K562 (cell line): Measurements from ENCODE around the gene NFATC3. TPM values are rescaled to one million over a fixed set of nuclear protein-coding genes. Genes with fewer than 3 reads are reported as not detected.

Experiments
- BHLHE40 ChIP-seq: IDR thresholded peaks from 2 replicates; pipeline ENCODE4 v1.6.1; 2011; ENCODE audit warnings: low read length, improper control_type of control experiment
- C11orf30 ChIP-seq: fragments of 450-650 bp; IDR thresholded peaks from 2 replicates; pipeline ENCODE4 v1.6.1; 2016; ENCODE audit warnings: low read depth, mild to moderate bottlenecking
- CREB1 ChIP-seq, 2 experiments: sonication (generic) in 1 of 2; formaldehyde crosslinking in 1 of 2; IDR thresholded peaks; 2 replicates each; pipeline versions ENCODE4 v1.6.1 to v1.8.0; 2012 to 2022; ENCODE audit warnings: inconsistent platforms in 1 of 2, mild to moderate bottlenecking in 1 of 2, missing genetic modification reagents in 1 of 2, moderate library complexity in 1 of 2
- CTBP1 ChIP-seq: fragments of 450-650 bp; IDR thresholded peaks from 2 replicates; pipeline ENCODE4 v1.6.1; 2016; ENCODE audit warnings: borderline replicate concordance
- EHMT2 ChIP-seq: fragments of 450-650 bp; IDR thresholded peaks from 2 replicates; pipeline ENCODE4 v1.6.1; 2018; ENCODE audit warnings: antibody characterized with exemption
- HDAC3 ChIP-seq: fragments of 450-650 bp; IDR thresholded peaks from 2 replicates; pipeline ENCODE4 v1.6.1; 2018; ENCODE audit warnings: borderline replicate concordance, mild to moderate bottlenecking, moderate library complexity; ENCODE audit not compliant: partially characterized antibody
- HDGF ChIP-seq: fragments of 450-650 bp; IDR thresholded peaks from 2 replicates; pipeline ENCODE4 v1.6.1; 2016
- KDM2B ChIP-seq: fragments of 250-450 bp; sonication (Bioruptor Pico); IDR thresholded peaks from 2 replicates; pipeline ENCODE4 v1.8.0; 2021; ENCODE audit warnings: mild to moderate bottlenecking, moderate library complexity
- MAX ChIP-seq: sonication (generic); formaldehyde crosslinking; IDR thresholded peaks from 2 replicates; pipeline ENCODE4 v1.9.0; 2022; ENCODE audit warnings: mild to moderate bottlenecking, missing genetic modification reagents
- NR2C2 ChIP-seq, 2 experiments: fragments of 200-800 bp in 1 of 2; sonication (Bioruptor generic) in 1 of 2; sonication (generic) in 1 of 2; formaldehyde crosslinking in 1 of 2; IDR thresholded peaks; 2 replicates each; pipeline versions ENCODE4 v1.6.1 to v1.8.0; 2016 to 2022; ENCODE audit warnings: mild to moderate bottlenecking in 1 of 2, missing compliant biosample characterization in 1 of 2, missing genetic modification characterization in 1 of 2, missing genetic modification reagents in 1 of 2
- SFPQ ChIP-seq: fragments of 200-400 bp; formaldehyde crosslinking; IDR thresholded peaks from 2 replicates; pipeline ENCODE4 v1.6.1; 2017; ENCODE audit warnings: mild to moderate bottlenecking, low read depth, low read length, moderate library complexity
- SMARCE1 ChIP-seq: fragments of 450-650 bp; IDR thresholded peaks from 2 replicates; pipeline ENCODE4 v1.7.1; 2016; ENCODE audit warnings: mild to moderate bottlenecking
- SP2 ChIP-seq: IDR thresholded peaks from 2 replicates; pipeline ENCODE4 v1.6.1; 2011; ENCODE audit warnings: mild to moderate bottlenecking, low read depth, low read length, moderate library complexity; ENCODE audit not compliant: poor library complexity, severe bottlenecking; ENCODE audit errors: extremely low read depth
- THRA ChIP-seq: fragments of 450-650 bp; IDR thresholded peaks from 2 replicates; pipeline ENCODE4 v1.6.1; 2017; ENCODE audit warnings: mild to moderate bottlenecking, moderate library complexity
- YY1 ChIP-seq, 3 experiments: IDR thresholded peaks; 2 replicates each; pipeline ENCODE4 v1.6.1; 2011; ENCODE audit warnings: low read length in 2 of 3, mild to moderate bottlenecking in 2 of 3, moderate library complexity in 2 of 3, borderline replicate concordance in 1 of 3, control low read depth in 1 of 3, low read depth in 1 of 3; ENCODE audit not compliant: insufficient read depth in 3 of 3, insufficient replicate concordance in 2 of 3, control insufficient read depth in 1 of 3, insufficient read length in 1 of 3; ENCODE audit errors: extremely low read depth in 1 of 3
- ZNF316 ChIP-seq: fragments of 450-650 bp; IDR thresholded peaks from 2 replicates; pipeline ENCODE4 v1.6.1; 2016
- ZNF592 ChIP-seq: fragments of 450-650 bp; IDR thresholded peaks from 2 replicates; pipeline ENCODE4 v1.6.1; 2017; ENCODE audit warnings: antibody characterized with exemption, mild to moderate bottlenecking
- ZNF696 ChIP-seq: fragments of 250-450 bp; sonication (Bioruptor Pico); conservative IDR thresholded peaks from 2 replicates; pipeline ENCODE4 v1.4.0; 2020; ENCODE audit warnings: mild to moderate bottlenecking, moderate library complexity
- polyA plus RNA-seq, 8 experiments: library from polyadenylated mRNA; depleted of rRNA in 4 of 8; stranded (reverse) in 5 of 8; unstranded in 3 of 8; fragments of >200 nt; fragmentation: Nextera tagmentation in 2 of 8; fragmentation: Illumina TruSeq in 1 of 8; extraction: Ambion mirVana in 2 of 8; extraction: Trizol in 1 of 8; gene quantifications; 2 replicates each; pipeline versions ENCODE4 v1.2.1 to v1.2.3, GENCODE V29; 2011 to 2014; ENCODE audit warnings: inconsistent platforms in 1 of 8, missing spikeins in 1 of 8
- total RNA-seq, 7 experiments: library from RNA; depleted of rRNA in 6 of 7; stranded (reverse); fragments of >200 nt in 6 of 7; fragmentation: Illumina TruSeq in 2 of 7; extraction: Trizol in 2 of 7; gene quantifications; 2 replicates each; pipeline versions ENCODE4 v1.2.1 to v1.2.3, GENCODE V29; 2011 to 2021; ENCODE audit warnings: low replicate concordance in 1 of 7

Gene NFATC3
- total and polyA plus RNA-seq, 9 of the 15 experiments (the other 6 are each of a cell fraction or from before 2014, with no cell fraction given) = 15.7 to 98.4 (median 59.4) TPM

GRCh38 chr16:68072038-68072695 is 13.0 kb upstream of the NFATC3 start (continued):
- no peak for TF ChIP-seq CREB1 (IDR thresholded peaks at IDR 0.05)
- TF ChIP-seq CREB1 (CRISPR knock-in tag; IDR thresholded peaks at IDR 0.05) = no peak
- no peak for TF ChIP-seq EHMT2
- peak; percentile 32; the same call in 1 of the 2 replicates for TF ChIP-seq ZNF316
- TF ChIP-seq SFPQ = no peak
- no peak for TF ChIP-seq YY1 (IDR thresholded peaks at IDR 0.05; ENCODE audit: borderline replicate concordance in 1 of 3, control insufficient read depth in 1 of 3, extremely low read depth in 1 of 3, insufficient read depth in 3 of 3, insufficient read length in 1 of 3, insufficient replicate concordance in 2 of 3, low read depth in 1 of 3, low read length in 2 of 3)
- TF ChIP-seq KDM2B = no peak
- no peak for TF ChIP-seq SMARCE1
- TF ChIP-seq SP2 = no peak
- TF ChIP-seq C11orf30 = peak; percentile 61
- TF ChIP-seq ZNF592 = no peak
- no peak for TF ChIP-seq THRA
- no peak for TF ChIP-seq BHLHE40
- no peak for TF ChIP-seq ZNF696 (CRISPR knock-in tag)
- no peak for TF ChIP-seq NR2C2 (CRISPR knock-in tag; IDR thresholded peaks at IDR 0.05)
- TF ChIP-seq NR2C2 (tag; IDR thresholded peaks at IDR 0.05) = peak; percentile 57
- no peak for TF ChIP-seq MAX (CRISPR knock-in tag)
- TF ChIP-seq HDGF = 0 out of 2 replicates have a peak, but pooled peaks have one; percentile 60
- TF ChIP-seq CTBP1 = peak; percentile 50; the same call in 1 of the 2 replicates
- no peak for TF ChIP-seq HDAC3
